Memory B cell (primary cell): ENCODE data around the gene FAM13B.

Source experiments
- ATAC-seq: fragments of 150-1000 bp; cut with Tn5 transposase; 2 replicates; pipeline ENCODE4 v1.10.0; 2021; ENCODE audit warnings: low read depth, mild to moderate bottlenecking, moderate library complexity
- DNase-seq, 2 donors: peaks; one replicate each; pipeline ENCODE4 v3.0.0; 2022; ENCODE audit warnings: low spot score in 2 of 2
- H3K27ac Mint-ChIP-seq: one replicate; pipeline ENCODE4 v1.8.0; 2022; ENCODE audit warnings: mild to moderate bottlenecking, moderate library complexity, mixed read lengths
- H3K27me3 Mint-ChIP-seq: one replicate; pipeline ENCODE4 v1.8.0; 2022; ENCODE audit warnings: mixed read lengths
- H3K36me3 Mint-ChIP-seq: one replicate; pipeline ENCODE4 v1.8.0; 2022; ENCODE audit warnings: mild to moderate bottlenecking, mixed read lengths
- H3K4me1 Mint-ChIP-seq: one replicate; pipeline ENCODE4 v1.8.0; 2022; ENCODE audit warnings: mixed read lengths
- H3K4me3 Mint-ChIP-seq: one replicate; pipeline ENCODE4 v1.8.0; 2022; ENCODE audit warnings: mild to moderate bottlenecking, moderate library complexity, mixed read lengths
- H3K9me3 Mint-ChIP-seq: one replicate; pipeline ENCODE4 v1.8.0; 2022; ENCODE audit warnings: mixed read lengths

Gene FAM13B

GRCh38 chr5:137932800-137933199 lies 100.1 kb downstream of the FAM13B start:
- ATAC-seq (no peak), DNase-seq (no peak)
- peaks cover 7% of the 10 kb centered on the region for H3K4me1 Mint-ChIP-seq
- H3K36me3 Mint-ChIP-seq, result peaks cover 15% of the 10 kb centered on the region
- no peaks in the 10 kb centered on the region for H3K9me3 Mint-ChIP-seq
- H3K4me3 Mint-ChIP-seq, result no peak overlapping the region
- no peaks in the 10 kb centered on the region for H3K27me3 Mint-ChIP-seq
- H3K27ac Mint-ChIP-seq, result no peak overlapping the region

GRCh38 chr5:137923856-137924255 lies 109.0 kb downstream of the FAM13B start:
- Mint-ChIP-seq H3K9me3 (no peaks in the 10 kb centered on the region), H3K27me3 (no peaks in the 10 kb centered on the region), H3K4me1 (no peaks in the 10 kb centered on the region), H3K36me3 (peaks cover 5% of the 10 kb centered on the region), H3K4me3 (no peak overlapping the region), H3K27ac (no peak overlapping the region)
- ATAC-seq (no peak), DNase-seq (no peak)

- ATAC-seq (no peak), DNase-seq (no peak)
- H3K27ac Mint-ChIP-seq, result no peak overlapping the region
- no peaks in the 10 kb centered on the region for H3K4me1 Mint-ChIP-seq
- peaks cover 6% of the 10 kb centered on the region for H3K36me3 Mint-ChIP-seq
- H3K9me3 Mint-ChIP-seq, result peaks cover 3% of the 10 kb centered on the region
- H3K4me3 Mint-ChIP-seq, result no peak overlapping the region
- no peaks in the 10 kb centered on the region for H3K27me3 Mint-ChIP-seq
Observed at GRCh38 chr5:137921931-137922330, 110.9 kb downstream of the FAM13B start.

GRCh38 chr5:137916923-137917322 lies 116.0 kb downstream of the FAM13B start:
- Mint-ChIP-seq H3K27ac (no peak overlapping the region), H3K36me3 (peaks cover 6% of the 10 kb centered on the region), H3K27me3 (no peaks in the 10 kb centered on the region), H3K4me1 (no peaks in the 10 kb centered on the region), H3K4me3 (no peak overlapping the region), H3K9me3 (peaks cover 6% of the 10 kb centered on the region)
- DNase-seq (no peak), ATAC-seq (no peak)

GRCh38 chr5:137914758-137915157 lies 118.1 kb downstream of the FAM13B start:
- Mint-ChIP-seq H3K27ac (no peak overlapping the region), H3K36me3 (peaks cover 6% of the 10 kb centered on the region), H3K4me3 (no peak overlapping the region), H3K9me3 (peaks cover 7% of the 10 kb centered on the region), H3K4me1 (no peaks in the 10 kb centered on the region), H3K27me3 (peaks cover 2% of the 10 kb centered on the region)
- ATAC-seq (no peak), DNase-seq (no peak)

GRCh38 chr5:137902408-137903133 lies 130.3 kb downstream of the FAM13B start:
- H3K27ac Mint-ChIP-seq, result no peak overlapping the region
- no peaks in the 10 kb centered on the region for H3K9me3 Mint-ChIP-seq
- ATAC-seq (no peak), DNase-seq (no peak)
- no peak overlapping the region for H3K4me3 Mint-ChIP-seq
- peaks cover 4% of the 10 kb centered on the region for H3K4me1 Mint-ChIP-seq
- H3K36me3 Mint-ChIP-seq, result no peaks in the 10 kb centered on the region
- H3K27me3 Mint-ChIP-seq, result no peaks in the 10 kb centered on the region

GRCh38 chr5:137901011-137901817 lies 131.7 kb downstream of the FAM13B start:
- peak overlapping the region; percentile 8 for H3K27ac Mint-ChIP-seq
- peaks cover 11% of the 10 kb centered on the region for H3K4me1 Mint-ChIP-seq
- ATAC-seq (no peak), DNase-seq (no peak)
- H3K36me3 Mint-ChIP-seq, result no peaks in the 10 kb centered on the region
- no peaks in the 10 kb centered on the region for H3K9me3 Mint-ChIP-seq
- H3K4me3 Mint-ChIP-seq, result peak overlapping the region; percentile 27
- no peaks in the 10 kb centered on the region for H3K27me3 Mint-ChIP-seq

GRCh38 chr5:137899493-137899892 lies 133.4 kb downstream of the FAM13B start:
- Mint-ChIP-seq H3K4me1 (peaks cover 12% of the 10 kb centered on the region), H3K4me3 (no peak overlapping the region), H3K27ac (no peak overlapping the region), H3K9me3 (no peaks in the 10 kb centered on the region), H3K36me3 (no peaks in the 10 kb centered on the region), H3K27me3 (no peaks in the 10 kb centered on the region)
- ATAC-seq (no peak), DNase-seq (no peak)

- no peak for ATAC-seq
- Mint-ChIP-seq H3K4me1 (peaks cover 12% of the 10 kb centered on the region), H3K27ac (no peak overlapping the region), H3K4me3 (no peak overlapping the region), H3K36me3 (no peaks in the 10 kb centered on the region), H3K27me3 (no peaks in the 10 kb centered on the region), H3K9me3 (no peaks in the 10 kb centered on the region)
- DNase-seq, result no peak
Observed at GRCh38 chr5:137896560-137896959, 136.3 kb downstream of the FAM13B start.

- no peaks in the 10 kb centered on the region for H3K27me3 Mint-ChIP-seq
- no peaks in the 10 kb centered on the region for H3K36me3 Mint-ChIP-seq
- peaks cover 7% of the 10 kb centered on the region for H3K4me1 Mint-ChIP-seq
- DNase-seq, result no peak
- no peaks in the 10 kb centered on the region for H3K9me3 Mint-ChIP-seq
- no peak overlapping the region for H3K4me3 Mint-ChIP-seq
- peak overlapping the region; percentile 45 for H3K27ac Mint-ChIP-seq
- no peak for ATAC-seq
Observed at GRCh38 chr5:137894586-137894985, 138.3 kb downstream of the FAM13B start.

- DNase-seq (no peak), ATAC-seq (no peak)
- Mint-ChIP-seq H3K4me3 (no peak overlapping the region), H3K27ac (no peak overlapping the region), H3K4me1 (peaks cover 14% of the 10 kb centered on the region), H3K36me3 (no peaks in the 10 kb centered on the region), H3K27me3 (no peaks in the 10 kb centered on the region), H3K9me3 (no peaks in the 10 kb centered on the region)
Observed at GRCh38 chr5:137891849-137892248, 141.0 kb downstream of the FAM13B start.

- Mint-ChIP-seq H3K27me3 (no peaks in the 10 kb centered on the region), H3K36me3 (no peaks in the 10 kb centered on the region), H3K9me3 (no peaks in the 10 kb centered on the region), H3K27ac (no peak overlapping the region), H3K4me1 (peaks cover 10% of the 10 kb centered on the region), H3K4me3 (no peak overlapping the region)
- no peak for DNase-seq
- ATAC-seq, result no peak
Observed at GRCh38 chr5:137890845-137891244, 142.0 kb downstream of the FAM13B start.

- H3K36me3 Mint-ChIP-seq, result no peaks in the 10 kb centered on the region
- no peaks in the 10 kb centered on the region for H3K27me3 Mint-ChIP-seq
- peak within 1 kb of the TSS; percentile 92 for H3K4me3 Mint-ChIP-seq
- DNase-seq (peak; percentile 78 to 86), ATAC-seq (peak; percentile 98)
- H3K4me1 Mint-ChIP-seq, result peaks cover 10% of the 10 kb centered on the region
- peak within 1 kb of the TSS; percentile 97 for H3K27ac Mint-ChIP-seq
- H3K9me3 Mint-ChIP-seq, result no peaks in the 10 kb centered on the region
Observed at GRCh38 chr5:137888863-137889759, 143.8 kb downstream of the FAM13B start, which contains the start of gene PKD2L2. TSS of gene PKD2L2 (plus strand) at chr5:137889457. CDS start at chr5:137889492, 35 bp downstream.

GRCh38 chr5:137888466-137888862 lies 144.4 kb downstream of the FAM13B start:
- peak overlapping the region; percentile 92 for H3K4me3 Mint-ChIP-seq

More at GRCh38 chr5:137888466-137888862, 144.4 kb downstream of the FAM13B start:
- peak overlapping the region; percentile 97 for H3K27ac Mint-ChIP-seq
- no peaks in the 10 kb centered on the region for H3K36me3 Mint-ChIP-seq
- H3K9me3 Mint-ChIP-seq, result no peaks in the 10 kb centered on the region
- peaks cover 10% of the 10 kb centered on the region for H3K4me1 Mint-ChIP-seq
- DNase-seq (no peak), ATAC-seq (no peak)
- H3K27me3 Mint-ChIP-seq, result no peaks in the 10 kb centered on the region
